Liver (tissue), 3 donors: ENCODE measurements around the gene GAP43.

Experiments
- ATF3 ChIP-seq: IDR thresholded peaks from 2 replicates; pipeline ENCODE4 v1.6.1; 2016; ENCODE audit warnings: antibody characterized with exemption
- CTCF ChIP-seq: fragments of 150-350 bp; IDR thresholded peaks from 2 replicates; pipeline ENCODE4 v1.5.1; 2017; ENCODE audit warnings: improper control_type of control experiment, low read depth, low read length; ENCODE audit not compliant: missing input control
- EGR1 ChIP-seq, 2 donors: IDR thresholded peaks; 2 replicates each; pipeline ENCODE4 v1.6.1; 2016 to 2018; ENCODE audit warnings: antibody characterized with exemption in 2 of 2, low read depth in 2 of 2
- FOXA1 ChIP-seq: IDR thresholded peaks from 2 replicates; pipeline ENCODE4 v1.6.1; 2016; ENCODE audit warnings: antibody characterized with exemption
- HNF4G ChIP-seq: IDR thresholded peaks from 2 replicates; pipeline ENCODE4 v1.6.1; 2016; ENCODE audit warnings: antibody characterized with exemption
- JUND ChIP-seq, 2 donors: IDR thresholded peaks; 2 replicates each; pipeline ENCODE4 v1.6.1; 2016; ENCODE audit warnings: antibody characterized with exemption in 2 of 2
- RAD21 ChIP-seq, 2 donors: IDR thresholded peaks; 2 replicates each; pipeline ENCODE4 v1.6.1; 2016; ENCODE audit warnings: antibody characterized with exemption in 2 of 2, mild to moderate bottlenecking in 2 of 2
- SP1 ChIP-seq: IDR thresholded peaks from 2 replicates; pipeline ENCODE4 v1.6.1; 2018; ENCODE audit warnings: antibody characterized with exemption, mild to moderate bottlenecking
- TAF1 ChIP-seq: conservative IDR thresholded peaks from 2 replicates; pipeline ENCODE4 v1.6.1; 2016; ENCODE audit warnings: antibody characterized with exemption, mild to moderate bottlenecking
- YY1 ChIP-seq: IDR thresholded peaks from 2 replicates; pipeline ENCODE4 v1.6.1; 2016; ENCODE audit warnings: antibody characterized with exemption, mild to moderate bottlenecking
- TF ChIP-seq, protein P1 (sequence below): IDR thresholded peaks from 2 replicates; pipeline ENCODE4 v1.6.1; 2016; ENCODE audit warnings: antibody characterized with exemption
- TF ChIP-seq, protein P2 (sequence below): IDR thresholded peaks from 2 replicates; pipeline ENCODE4 v1.6.1; 2016; ENCODE audit warnings: antibody characterized with exemption
- TF ChIP-seq, protein P3 (sequence below): IDR thresholded peaks from 2 replicates; pipeline ENCODE4 v1.6.1; 2016; ENCODE audit warnings: antibody characterized with exemption, mild to moderate bottlenecking
- donor health status: healthy.
- donor health status: healthy.

DNA sequence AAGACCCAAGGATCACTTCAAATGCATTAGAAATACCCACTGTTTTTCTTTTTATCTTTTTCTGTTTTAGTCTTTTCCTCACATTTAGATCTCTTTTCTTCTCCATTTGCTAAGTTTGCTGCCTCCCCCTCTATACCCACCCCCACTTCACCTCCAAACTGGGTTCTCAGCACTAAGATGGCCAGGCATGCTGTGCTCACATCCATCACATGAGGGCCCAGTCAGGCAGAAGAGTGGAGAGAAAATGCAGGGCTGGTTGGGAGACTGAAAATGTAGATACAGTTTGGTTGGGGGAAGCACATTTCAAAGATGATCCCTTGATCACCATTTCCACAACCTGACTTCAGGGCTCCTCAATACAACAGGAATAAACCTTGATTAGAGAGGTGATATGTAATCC is 8.7 kb downstream of the GAP43 start:
- TF ChIP-seq CTCF, result no peak
- TF ChIP-seq, protein P1, sequence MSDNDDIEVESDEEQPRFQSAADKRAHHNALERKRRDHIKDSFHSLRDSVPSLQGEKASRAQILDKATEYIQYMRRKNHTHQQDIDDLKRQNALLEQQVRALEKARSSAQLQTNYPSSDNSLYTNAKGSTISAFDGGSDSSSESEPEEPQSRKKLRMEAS, result no peak
- TF ChIP-seq TAF1, result no peak
- TF ChIP-seq ATF3, result no peak
- TF ChIP-seq, protein P2, sequence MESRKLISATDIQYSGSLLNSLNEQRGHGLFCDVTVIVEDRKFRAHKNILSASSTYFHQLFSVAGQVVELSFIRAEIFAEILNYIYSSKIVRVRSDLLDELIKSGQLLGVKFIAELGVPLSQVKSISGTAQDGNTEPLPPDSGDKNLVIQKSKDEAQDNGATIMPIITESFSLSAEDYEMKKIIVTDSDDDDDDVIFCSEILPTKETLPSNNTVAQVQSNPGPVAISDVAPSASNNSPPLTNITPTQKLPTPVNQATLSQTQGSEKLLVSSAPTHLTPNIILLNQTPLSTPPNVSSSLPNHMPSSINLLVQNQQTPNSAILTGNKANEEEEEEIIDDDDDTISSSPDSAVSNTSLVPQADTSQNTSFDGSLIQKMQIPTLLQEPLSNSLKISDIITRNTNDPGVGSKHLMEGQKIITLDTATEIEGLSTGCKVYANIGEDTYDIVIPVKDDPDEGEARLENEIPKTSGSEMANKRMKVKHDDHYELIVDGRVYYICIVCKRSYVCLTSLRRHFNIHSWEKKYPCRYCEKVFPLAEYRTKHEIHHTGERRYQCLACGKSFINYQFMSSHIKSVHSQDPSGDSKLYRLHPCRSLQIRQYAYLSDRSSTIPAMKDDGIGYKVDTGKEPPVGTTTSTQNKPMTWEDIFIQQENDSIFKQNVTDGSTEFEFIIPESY, result no peak
- TF ChIP-seq, protein P3, sequence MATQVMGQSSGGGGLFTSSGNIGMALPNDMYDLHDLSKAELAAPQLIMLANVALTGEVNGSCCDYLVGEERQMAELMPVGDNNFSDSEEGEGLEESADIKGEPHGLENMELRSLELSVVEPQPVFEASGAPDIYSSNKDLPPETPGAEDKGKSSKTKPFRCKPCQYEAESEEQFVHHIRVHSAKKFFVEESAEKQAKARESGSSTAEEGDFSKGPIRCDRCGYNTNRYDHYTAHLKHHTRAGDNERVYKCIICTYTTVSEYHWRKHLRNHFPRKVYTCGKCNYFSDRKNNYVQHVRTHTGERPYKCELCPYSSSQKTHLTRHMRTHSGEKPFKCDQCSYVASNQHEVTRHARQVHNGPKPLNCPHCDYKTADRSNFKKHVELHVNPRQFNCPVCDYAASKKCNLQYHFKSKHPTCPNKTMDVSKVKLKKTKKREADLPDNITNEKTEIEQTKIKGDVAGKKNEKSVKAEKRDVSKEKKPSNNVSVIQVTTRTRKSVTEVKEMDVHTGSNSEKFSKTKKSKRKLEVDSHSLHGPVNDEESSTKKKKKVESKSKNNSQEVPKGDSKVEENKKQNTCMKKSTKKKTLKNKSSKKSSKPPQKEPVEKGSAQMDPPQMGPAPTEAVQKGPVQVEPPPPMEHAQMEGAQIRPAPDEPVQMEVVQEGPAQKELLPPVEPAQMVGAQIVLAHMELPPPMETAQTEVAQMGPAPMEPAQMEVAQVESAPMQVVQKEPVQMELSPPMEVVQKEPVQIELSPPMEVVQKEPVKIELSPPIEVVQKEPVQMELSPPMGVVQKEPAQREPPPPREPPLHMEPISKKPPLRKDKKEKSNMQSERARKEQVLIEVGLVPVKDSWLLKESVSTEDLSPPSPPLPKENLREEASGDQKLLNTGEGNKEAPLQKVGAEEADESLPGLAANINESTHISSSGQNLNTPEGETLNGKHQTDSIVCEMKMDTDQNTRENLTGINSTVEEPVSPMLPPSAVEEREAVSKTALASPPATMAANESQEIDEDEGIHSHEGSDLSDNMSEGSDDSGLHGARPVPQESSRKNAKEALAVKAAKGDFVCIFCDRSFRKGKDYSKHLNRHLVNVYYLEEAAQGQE, result no peak
- TF ChIP-seq YY1, result no peak
- TF ChIP-seq JUND (IDR thresholded peaks at IDR 0.05), result no peak
- no peak for TF ChIP-seq EGR1 (IDR thresholded peaks at IDR 0.05; ENCODE audit: low read depth in 2 of 2)
- TF ChIP-seq RAD21 (IDR thresholded peaks at IDR 0.05), result no peak
- TF ChIP-seq SP1, result no peak
- no peak for TF ChIP-seq HNF4G
- TF ChIP-seq FOXA1, result no peak
